ENCODE results near the gene HDAC9. TPM values are rescaled to one million over a fixed set of nuclear protein-coding genes. Genes with fewer than 3 reads are reported as not detected.

Gene HDAC9
- polyA plus RNA-seq, 2 of the 4 experiments (the other 2 are of a cell fraction), result 0.05 to 0.26 TPM

- TF ChIP-seq POLR2AphosphoS2 (conservative IDR thresholded peaks at IDR 0.05; ENCODE audit: low read length), result no peak
These were observed 202.7 kb downstream of the HDAC9 start (continued) for GRCh38 chr7:18698258-18698734.

- H3K4me2 ChIP-seq, result no peak overlapping the region
- ATAC-seq, result 0 out of 6 replicates have a peak, but pooled peaks of 1 of the 2 experiments have one; percentile 24
- POLR2A ChIA-PET, result no interaction called here
- CTCF ChIA-PET, result no interaction called here
- H3K9me3 ChIP-seq, result no peaks in the 10 kb centered on the region
- H3K4me1 ChIP-seq, result no peaks in the 10 kb centered on the region
- 46% methylated on average over 7 of the region's 7 CpGs for WGBS (ENCODE audit: missing lambda C conversion rate)
- no peak for FAIRE-seq
- H3K4me3 ChIP-seq, result no peak overlapping the region
- peak; percentile 5 to 11 for DNase-seq (ENCODE audit: low read depth in 1 of 2, low spot score in 1 of 2)
- TF ChIP-seq FOSB (CRISPR knock-in tag; IDR thresholded peaks at IDR 0.05) (no peak), POLR2AphosphoS2 (conservative IDR thresholded peaks at IDR 0.05; ENCODE audit: low read length) (no peak), REST (IDR thresholded peaks at IDR 0.05) (no peak), TP53 (CRISPR knock-in tag; IDR thresholded peaks at IDR 0.05) (no peak), JUNB (IDR thresholded peaks at IDR 0.05) (no peak)
- no peak overlapping the region for H3K27ac ChIP-seq
These were observed 204.6 kb downstream of the HDAC9 start for GRCh38 chr7:18700147-18700546.

GRCh38 chr7:18702071-18702829, 206.7 kb downstream of the HDAC9 start:
- no peak for FAIRE-seq
- ChIA-PET POLR2A (no interaction called here), CTCF (interaction anchor here (1.0 kb wide), 1 partner anchor 9 kb away, joined by 4 read pairs; no protein-coding TSS in a partner anchor)
- TF ChIP-seq ESRRA (IDR thresholded peaks at IDR 0.05; ENCODE audit: borderline replicate concordance, low read length) (no peak), SMC3 (IDR thresholded peaks at IDR 0.05) (no peak), HMGXB4 (CRISPR knock-in tag; IDR thresholded peaks at IDR 0.05; ENCODE audit: borderline replicate concordance) (no peak), E2F6 (IDR thresholded peaks at IDR 0.05; ENCODE audit: borderline replicate concordance, low read depth) (no peak), BCL3 (IDR thresholded peaks at IDR 0.05) (no peak), EHMT2 (IDR thresholded peaks at IDR 0.05; ENCODE audit: low read depth) (no peak), ATOH8 (CRISPR knock-in tag; IDR thresholded peaks at IDR 0.05; ENCODE audit: low read depth) (no peak), POLR2AphosphoS2 (conservative IDR thresholded peaks at IDR 0.05; ENCODE audit: low read length) (no peak), ZC3H11A (IDR thresholded peaks at IDR 0.05) (no peak), JUNB (IDR thresholded peaks at IDR 0.05) (no peak), FOSB (CRISPR knock-in tag; IDR thresholded peaks at IDR 0.05) (no peak)
- Histone ChIP-seq H3K4me1 (no peaks in the 10 kb centered on the region), H3K9me3 (no peaks in the 10 kb centered on the region), H3K4me2 (no peak overlapping the region), H3K27ac (no peak overlapping the region), H3K4me3 (no peak overlapping the region)
- WGBS (ENCODE audit: missing lambda C conversion rate), result 63% methylated on average over 17 of the region's 17 CpGs
- DNase-seq (ENCODE audit: low read depth in 1 of 2, low spot score in 1 of 2), result no peak
- no peak for ATAC-seq
